Neural cell (in vitro differentiated cells): ENCODE measurements around the gene FKBP4. TPM values are rescaled to one million over a fixed set of nuclear protein-coding genes. Genes with fewer than 3 reads are reported as not detected.

Source experiments
- H2AFZ ChIP-seq: fragments of 200-600, 300-800 bp; sonication (generic), shearing (Covaris generic); 2 replicates; pipeline ENCODE4 v1.6.0; 2014; ENCODE audit warnings: low read depth, mild to moderate bottlenecking, antibody characterized with exemption, low read length, moderate library complexity
- H3F3A ChIP-seq: fragments of 200-600 bp; shearing (Covaris generic); 2 replicates; pipeline ENCODE4 v1.6.1; 2016; ENCODE audit warnings: mild to moderate bottlenecking, moderate library complexity, mixed read lengths, antibody characterized with exemption, low read length; ENCODE audit not compliant: insufficient read depth, poor library complexity, severe bottlenecking
- H3K27ac ChIP-seq: fragments of 200-600, 300-800 bp; sonication (generic), shearing (Covaris generic); 2 replicates; pipeline ENCODE4 v1.5.1; 2014; ENCODE audit warnings: mild to moderate bottlenecking, low read length, moderate library complexity
- H3K27me3 ChIP-seq: fragments of 300-800, 200-600 bp; sonication (generic), shearing (Covaris generic); 2 replicates; pipeline ENCODE4 v1.6.0; 2014; ENCODE audit warnings: mild to moderate bottlenecking, low read depth, low read length, moderate library complexity; ENCODE audit not compliant: insufficient read depth
- H3K36me3 ChIP-seq: fragments of 300-800, 200-600 bp; sonication (generic), shearing (Covaris generic); 2 replicates; pipeline ENCODE4 v1.5.1; 2014; ENCODE audit warnings: mild to moderate bottlenecking, antibody characterized with exemption, low read length, moderate library complexity; ENCODE audit not compliant: insufficient read depth
- H3K4me2 ChIP-seq: fragments of 300-800, 200-600 bp; sonication (generic), shearing (Covaris generic); 2 replicates; pipeline ENCODE4 v1.6.0; 2014; ENCODE audit warnings: mild to moderate bottlenecking, low read length
- H3K4me3 ChIP-seq: fragments of 300-800, 200-600 bp; sonication (generic), shearing (Covaris generic); 2 replicates; pipeline ENCODE4 v1.5.1; 2014; ENCODE audit warnings: mild to moderate bottlenecking, low read length, moderate library complexity
- H3K79me2 ChIP-seq: fragments of 200-600 bp; shearing (Covaris generic); replicated peaks from 2 replicates; pipeline ENCODE4 v1.6.0; 2014; ENCODE audit warnings: mild to moderate bottlenecking, low read length, moderate library complexity; ENCODE audit not compliant: insufficient read depth
- H3K9ac ChIP-seq: fragments of 300-800, 200-600 bp; sonication (generic), shearing (Covaris generic); 2 replicates; pipeline ENCODE4 v1.6.1; 2016; ENCODE audit warnings: mild to moderate bottlenecking, low read length, mixed read lengths
- H3K9me2 ChIP-seq: fragments of 200-600 bp; shearing (Covaris generic); 2 replicates; pipeline ENCODE4 v1.6.1; 2016; ENCODE audit warnings: mild to moderate bottlenecking, low read length, mixed read lengths; ENCODE audit not compliant: insufficient read depth
- H3K9me3 ChIP-seq: fragments of 200-600, 300-800 bp; sonication (generic), shearing (Covaris generic); 2 replicates; pipeline ENCODE4 v1.6.1; 2016; ENCODE audit warnings: mild to moderate bottlenecking, mixed run types, low read length, moderate library complexity, mixed read lengths
- H4K20me1 ChIP-seq: fragments of 200-600 bp; shearing (Covaris generic); 2 replicates; pipeline ENCODE4 v1.6.1; 2016; ENCODE audit warnings: mild to moderate bottlenecking, mixed run types; ENCODE audit not compliant: insufficient read depth
- CTCF ChIP-seq: fragments of 450-650 bp; IDR thresholded peaks from 2 replicates; pipeline ENCODE4 v1.5.1; 2014; ENCODE audit warnings: antibody characterized with exemption, mild to moderate bottlenecking, moderate library complexity; ENCODE audit not compliant: poor library complexity, severe bottlenecking
- EP300 ChIP-seq: fragments of 450-650 bp; conservative IDR thresholded peaks from 2 replicates; pipeline ENCODE4 v1.6.1; 2014; ENCODE audit warnings: antibody characterized with exemption, mild to moderate bottlenecking, moderate library complexity; ENCODE audit not compliant: poor library complexity, severe bottlenecking
- EZH2 ChIP-seq: fragments of 200-600, 300-800 bp; shearing (Covaris generic), sonication (generic); IDR thresholded peaks from 2 replicates; pipeline ENCODE4 v1.6.1; 2014; ENCODE audit warnings: antibody characterized with exemption, low read length, borderline replicate concordance, mild to moderate bottlenecking; ENCODE audit not compliant: insufficient read depth, poor library complexity, severe bottlenecking
- MXI1 ChIP-seq: fragments of 450-650 bp; conservative IDR thresholded peaks from 2 replicates; pipeline ENCODE4 v1.6.1; 2014; ENCODE audit warnings: antibody characterized with exemption, mild to moderate bottlenecking; ENCODE audit not compliant: poor library complexity, severe bottlenecking
- POLR2AphosphoS5 ChIP-seq: IDR thresholded peaks from 2 replicates; pipeline ENCODE4 v1.6.1; 2012
- RAD21 ChIP-seq: fragments of 450-650 bp; conservative IDR thresholded peaks from 2 replicates; pipeline ENCODE4 v1.6.1; 2014; ENCODE audit warnings: antibody characterized with exemption, mild to moderate bottlenecking, moderate library complexity
- REST ChIP-seq: IDR thresholded peaks from 2 replicates; pipeline ENCODE4 v1.6.1; 2012; ENCODE audit warnings: borderline replicate concordance
- SMC3 ChIP-seq: fragments of 450-650 bp; conservative IDR thresholded peaks from 2 replicates; pipeline ENCODE4 v1.6.1; 2014; ENCODE audit warnings: antibody characterized with exemption, mild to moderate bottlenecking, moderate library complexity; ENCODE audit not compliant: poor library complexity
- TAF1 ChIP-seq: IDR thresholded peaks from 2 replicates; pipeline ENCODE4 v1.6.1; 2012; ENCODE audit warnings: low read depth
- polyA plus RNA-seq: library from polyadenylated mRNA; depleted of rRNA; stranded (reverse); fragments of >200 nt; gene quantifications from 2 replicates; pipeline ENCODE4 v1.2.3, GENCODE V29; 2014

The FKBP4 gene
- polyA plus RNA-seq, 1 donor from 2014 or later, result 102 TPM

DNA sequence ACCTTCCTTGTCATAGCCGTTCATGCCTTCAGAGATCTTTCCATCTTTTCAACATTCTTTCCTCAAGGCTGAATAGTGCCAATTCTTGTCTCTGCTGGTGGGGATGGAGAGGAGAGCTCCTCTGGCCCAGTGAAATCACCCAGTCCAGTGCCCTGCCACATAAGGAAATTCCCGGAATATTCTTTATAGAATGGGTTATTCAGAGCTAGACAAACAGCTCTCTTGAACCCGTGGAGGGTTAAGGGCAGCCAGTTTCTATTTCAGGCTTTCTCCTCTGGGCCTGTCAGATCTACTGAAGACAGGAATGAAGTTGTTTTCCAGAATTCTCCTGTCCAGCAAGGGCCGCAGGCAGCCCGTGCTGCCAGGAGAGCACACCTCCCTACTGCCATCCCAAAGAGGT lies 48.2 kb downstream of the FKBP4 start:
- no peak overlapping the region for H3K9ac ChIP-seq
- no peaks in the 10 kb centered on the region for H4K20me1 ChIP-seq
- no peaks in the 10 kb centered on the region for H3K9me2 ChIP-seq
- no peaks in the 10 kb centered on the region for H3K9me3 ChIP-seq
- H3K79me2 ChIP-seq, result no peaks in the 10 kb centered on the region
- no peaks in the 10 kb centered on the region for H3F3A ChIP-seq
- TF ChIP-seq POLR2AphosphoS5, result no peak
- no peak for TF ChIP-seq REST
- TF ChIP-seq SMC3, result no peak
- no peak for TF ChIP-seq EZH2
- TF ChIP-seq CTCF, result no peak
- TF ChIP-seq TAF1, result no peak
- TF ChIP-seq EP300, result no peak
- no peak for TF ChIP-seq MXI1
- no peak for TF ChIP-seq RAD21
- H3K36me3 ChIP-seq, result no peaks in the 10 kb centered on the region
- H3K27me3 ChIP-seq, result no peaks in the 10 kb centered on the region
- H3K4me2 ChIP-seq, result no peak overlapping the region
- H3K27ac ChIP-seq, result no peak overlapping the region
- H3K4me3 ChIP-seq, result no peak overlapping the region
- H2AFZ ChIP-seq, result no peak overlapping the region

- no peak overlapping the region for H3K27ac ChIP-seq
- no peaks in the 10 kb centered on the region for H4K20me1 ChIP-seq
Measured at GRCh38 chr12:2844786-2845185, 50.0 kb downstream of the FKBP4 start.

More at GRCh38 chr12:2844786-2845185, 50.0 kb downstream of the FKBP4 start:
- H3K36me3 ChIP-seq, result no peaks in the 10 kb centered on the region
- no peak overlapping the region for H3K4me3 ChIP-seq
- no peaks in the 10 kb centered on the region for H3K9me3 ChIP-seq
- no peak overlapping the region for H3K4me2 ChIP-seq
- TF ChIP-seq EZH2 (no peak), SMC3 (no peak), CTCF (no peak), POLR2AphosphoS5 (no peak), MXI1 (no peak), TAF1 (no peak), EP300 (no peak), RAD21 (no peak), REST (no peak)
- no peaks in the 10 kb centered on the region for H3K9me2 ChIP-seq
- H2AFZ ChIP-seq, result no peak overlapping the region
- H3K79me2 ChIP-seq, result no peaks in the 10 kb centered on the region
- no peaks in the 10 kb centered on the region for H3K27me3 ChIP-seq
- no peaks in the 10 kb centered on the region for H3F3A ChIP-seq
- H3K9ac ChIP-seq, result no peak overlapping the region
